ENCODE data around the gene KCNQ5. TPM values are rescaled to one million over a fixed set of nuclear protein-coding genes. Genes with fewer than 3 reads are reported as not detected.

KCNQ5 gene
- polyA plus RNA-seq: 2.6 to 3.5 TPM (median 3.4 TPM) in 3 replicates
- 0.14 TPM for polyA plus RNA-seq (2011; ENCODE audit: low read depth)
- polyA plus RNA-seq (2011; cell fraction: cytosol; rRNA removed): 1.6 and 2.3 TPM in 2 replicates
- polyA plus RNA-seq (2011; cell fraction: nucleus; rRNA removed): 5.2 and 10.4 TPM in 2 replicates
- 0.47 and 4.5 TPM in 2 replicates for polyA plus RNA-seq (2012; ENCODE audit: low replicate concordance)
- polyA minus RNA-seq: 4.6 to 17.0 TPM (median 15.3 TPM) in 3 replicates
- 4.4 TPM for polyA minus RNA-seq (2011; cell fraction: cytosol; rRNA and poly(A)+ RNA removed)
- polyA minus RNA-seq (2011; cell fraction: nucleus; rRNA and poly(A)+ RNA removed): 15.3 and 28.7 TPM in 2 replicates

DNA sequence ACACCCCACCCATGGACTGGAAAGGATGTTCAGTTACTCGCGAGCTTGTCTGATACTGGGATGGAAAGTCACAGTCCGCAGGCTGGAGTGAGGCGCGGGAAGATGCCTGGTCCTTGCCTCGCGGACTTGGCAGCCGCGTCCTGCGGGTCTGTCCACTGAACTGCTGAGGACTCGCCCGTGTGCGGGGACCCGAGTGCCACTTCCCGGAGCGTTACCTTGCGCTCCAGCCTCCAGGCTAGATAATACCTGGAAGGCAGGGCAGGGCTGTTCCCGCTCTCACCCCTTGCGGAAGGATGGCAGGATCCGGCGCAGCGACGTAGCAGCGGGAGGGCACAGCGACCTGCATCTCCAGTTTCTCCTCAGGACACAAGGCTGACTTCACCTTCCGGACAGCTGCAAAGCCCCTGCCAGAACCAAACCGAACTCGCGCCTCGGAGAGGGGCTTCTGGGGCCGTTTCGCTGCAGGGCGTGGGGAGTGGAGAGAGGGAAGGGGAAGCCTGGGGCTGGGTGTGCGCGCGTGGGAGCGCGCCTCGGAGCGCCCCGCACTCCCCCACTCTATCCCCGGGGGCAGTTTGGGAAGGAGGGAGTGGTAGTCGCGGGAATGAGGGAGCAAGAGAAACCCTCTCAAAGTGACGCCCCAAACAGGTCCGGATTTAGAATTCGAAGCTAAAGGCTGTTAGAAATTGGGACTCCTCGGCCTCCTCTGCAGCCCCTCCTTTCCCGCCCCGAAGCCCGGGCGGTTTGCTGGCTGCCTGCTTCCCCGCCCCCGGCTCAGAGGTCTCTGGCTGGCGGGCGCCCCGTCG, at the start of gene KCNQ5:
KCNQ5 (plus strand) TSS at position 774 of the 803 bp plus-strand sequence.
- Histone ChIP-seq H3K9ac (ENCODE audit: control insufficient read depth, extremely low read depth, insufficient read depth, low read length) (peak within 1 kb of the TSS; percentile 86), H3K4me2 (ENCODE audit: control insufficient read depth, extremely low read depth, insufficient read depth, low read depth, low read length) (peak within 1 kb of the TSS; percentile 96), H4K20me1 (ENCODE audit: control insufficient read depth, extremely low read depth, insufficient read depth, low read length) (no peaks in the 10 kb centered on the region), H3K9me3 (ENCODE audit: control insufficient read depth, low read depth, low read length) (no peaks in the 10 kb centered on the region), H3K4me1 (ENCODE audit: control insufficient read depth, extremely low read depth, insufficient read depth, low read length) (peaks cover 23% of the 10 kb centered on the region), H3K27me3 (ENCODE audit: control insufficient read depth, extremely low read depth, insufficient read depth, low read length) (no peaks in the 10 kb centered on the region), H3K79me2 (ENCODE audit: control insufficient read depth, insufficient read depth, low read length) (peaks cover 29% of the 10 kb centered on the region), H3K36me3 (ENCODE audit: control insufficient read depth in 2 of 2, extremely low read depth in 1 of 2, insufficient read depth in 2 of 2, low read length in 2 of 2) (no peaks in the 10 kb centered on the region), H3K27ac (ENCODE audit: control insufficient read depth, insufficient read depth, low read length) (peak within 1 kb of the TSS; percentile 49), H3K4me3 (ENCODE audit: control insufficient read depth in 2 of 3, extremely low read depth in 1 of 3, insufficient read depth in 2 of 3, low read depth in 1 of 3, low read length in 3 of 3) (peak within 1 kb of the TSS; percentile 67 to 93 (median 82)), H3K9me1 (ENCODE audit: control insufficient read depth, extremely low read depth, insufficient read depth, low read length) (no peaks in the 10 kb centered on the region), H2AFZ (ENCODE audit: control insufficient read depth, low read length) (peak within 1 kb of the TSS; percentile 95)
- dilution Hi-C loops (cut with MboI; ENCODE audit: extremely low pct_ligation_motif_present, low sequenced_read_pairs): no loop called here
- peak; percentile 66 for FAIRE-seq
- DNase-seq (ENCODE audit: low read depth, low spot score): no peak
- TF ChIP-seq EZH2 (IDR thresholded peaks at IDR 0.05; ENCODE audit: low read length): no peak
- TF ChIP-seq, protein P1, sequence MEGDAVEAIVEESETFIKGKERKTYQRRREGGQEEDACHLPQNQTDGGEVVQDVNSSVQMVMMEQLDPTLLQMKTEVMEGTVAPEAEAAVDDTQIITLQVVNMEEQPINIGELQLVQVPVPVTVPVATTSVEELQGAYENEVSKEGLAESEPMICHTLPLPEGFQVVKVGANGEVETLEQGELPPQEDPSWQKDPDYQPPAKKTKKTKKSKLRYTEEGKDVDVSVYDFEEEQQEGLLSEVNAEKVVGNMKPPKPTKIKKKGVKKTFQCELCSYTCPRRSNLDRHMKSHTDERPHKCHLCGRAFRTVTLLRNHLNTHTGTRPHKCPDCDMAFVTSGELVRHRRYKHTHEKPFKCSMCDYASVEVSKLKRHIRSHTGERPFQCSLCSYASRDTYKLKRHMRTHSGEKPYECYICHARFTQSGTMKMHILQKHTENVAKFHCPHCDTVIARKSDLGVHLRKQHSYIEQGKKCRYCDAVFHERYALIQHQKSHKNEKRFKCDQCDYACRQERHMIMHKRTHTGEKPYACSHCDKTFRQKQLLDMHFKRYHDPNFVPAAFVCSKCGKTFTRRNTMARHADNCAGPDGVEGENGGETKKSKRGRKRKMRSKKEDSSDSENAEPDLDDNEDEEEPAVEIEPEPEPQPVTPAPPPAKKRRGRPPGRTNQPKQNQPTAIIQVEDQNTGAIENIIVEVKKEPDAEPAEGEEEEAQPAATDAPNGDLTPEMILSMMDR (optimal IDR thresholded peaks at IDR 0.05 in 1 of 3, IDR thresholded peaks at IDR 0.05 in 1 of 3, conservative IDR thresholded peaks at IDR 0.05 in 1 of 3; ENCODE audit: extremely low read depth in 1 of 3, insufficient read depth in 2 of 3, low read length in 3 of 3): no peak

- no peaks in the 10 kb centered on the region for H3K9me1 ChIP-seq (ENCODE audit: control insufficient read depth, extremely low read depth, insufficient read depth, low read length)
- TF ChIP-seq, protein P1 (optimal IDR thresholded peaks at IDR 0.05 in 1 of 3, IDR thresholded peaks at IDR 0.05 in 1 of 3, conservative IDR thresholded peaks at IDR 0.05 in 1 of 3; ENCODE audit: extremely low read depth in 1 of 3, insufficient read depth in 2 of 3, low read length in 3 of 3): no peak
- no peak for TF ChIP-seq EZH2 (IDR thresholded peaks at IDR 0.05; ENCODE audit: low read length)
- H4K20me1 ChIP-seq (ENCODE audit: control insufficient read depth, extremely low read depth, insufficient read depth, low read length): no peaks in the 10 kb centered on the region
- H3K79me2 ChIP-seq (ENCODE audit: control insufficient read depth, insufficient read depth, low read length): no peaks in the 10 kb centered on the region
- no peaks in the 10 kb centered on the region for H3K4me1 ChIP-seq (ENCODE audit: control insufficient read depth, extremely low read depth, insufficient read depth, low read length)
- dilution Hi-C loops (cut with MboI; ENCODE audit: extremely low pct_ligation_motif_present, low sequenced_read_pairs): no loop called here
- H3K4me3 ChIP-seq (ENCODE audit: control insufficient read depth in 2 of 3, extremely low read depth in 1 of 3, insufficient read depth in 2 of 3, low read depth in 1 of 3, low read length in 3 of 3): no peak overlapping the region
- H3K4me2 ChIP-seq (ENCODE audit: control insufficient read depth, extremely low read depth, insufficient read depth, low read depth, low read length): no peak overlapping the region
- no peaks in the 10 kb centered on the region for H3K9me3 ChIP-seq (ENCODE audit: control insufficient read depth, low read depth, low read length)
- H3K27me3 ChIP-seq (ENCODE audit: control insufficient read depth, extremely low read depth, insufficient read depth, low read length): no peaks in the 10 kb centered on the region
- FAIRE-seq (no peak), DNase-seq (ENCODE audit: low read depth, low spot score) (no peak)
- H3K9ac ChIP-seq (ENCODE audit: control insufficient read depth, extremely low read depth, insufficient read depth, low read length): no peak overlapping the region
- H3K36me3 ChIP-seq (ENCODE audit: control insufficient read depth in 2 of 2, extremely low read depth in 1 of 2, insufficient read depth in 2 of 2, low read length in 2 of 2): no peaks in the 10 kb centered on the region
- no peak overlapping the region for H3K27ac ChIP-seq (ENCODE audit: control insufficient read depth, insufficient read depth, low read length)
- no peak overlapping the region for H2AFZ ChIP-seq (ENCODE audit: control insufficient read depth, low read length)
These were observed 42.0 kb upstream of the KCNQ5 start for GRCh38 chr6:72579865-72580264.

Data from keratinocyte (primary cell).